Osteocyte (in vitro differentiated cells): ENCODE results near the gene SLCO1B1. TPM values are rescaled to one million over a fixed set of nuclear protein-coding genes. Genes with fewer than 3 reads are reported as not detected.

Experiments used
- DNase-seq: peaks from one replicate; pipeline ENCODE4 v3.0.0; 2021; ENCODE audit warnings: mixed read lengths; ENCODE audit not compliant: unreplicated experiment; ENCODE audit errors: extremely low spot score
- H3K27ac Mint-ChIP-seq: one replicate; pipeline ENCODE4 v1.8.0; 2021; ENCODE audit warnings: mild to moderate bottlenecking, mixed read lengths; ENCODE audit not compliant: unreplicated experiment
- H3K27me3 Mint-ChIP-seq: one replicate; pipeline ENCODE4 v1.8.0; 2021; ENCODE audit warnings: mixed read lengths; ENCODE audit not compliant: unreplicated experiment
- H3K36me3 Mint-ChIP-seq: one replicate; pipeline ENCODE4 v1.8.0; 2021; ENCODE audit warnings: mixed read lengths; ENCODE audit not compliant: unreplicated experiment
- H3K4me1 Mint-ChIP-seq: one replicate; pipeline ENCODE4 v1.8.0; 2021; ENCODE audit warnings: mixed read lengths; ENCODE audit not compliant: unreplicated experiment
- H3K4me3 Mint-ChIP-seq: one replicate; pipeline ENCODE4 v1.8.0; 2021; ENCODE audit warnings: mild to moderate bottlenecking, moderate library complexity, mixed read lengths; ENCODE audit not compliant: unreplicated experiment
- H3K9me3 Mint-ChIP-seq: one replicate; pipeline ENCODE4 v1.8.0; 2021; ENCODE audit warnings: mixed read lengths; ENCODE audit not compliant: unreplicated experiment
- CTCF ChIP-seq: fragments of 200-600 bp; sonication (generic); IDR thresholded peaks from 2 replicates; pipeline ENCODE4 v1.5.0; 2021; ENCODE audit warnings: antibody characterized with exemption, mild to moderate bottlenecking, moderate library complexity
- total RNA-seq: library from RNA; stranded (reverse); gene quantifications from 2 replicates; pipeline ENCODE4 v1.2.1, GENCODE V29; 2021

SLCO1B1 gene
- total RNA-seq, 1 donor from 2014 or later: not detected

GRCh38 chr12:21151184-21151583 lies 20.2 kb downstream of the SLCO1B1 start:
- no peaks in the 10 kb centered on the region for H3K4me1 Mint-ChIP-seq
- H3K27ac Mint-ChIP-seq: no peak overlapping the region
- peaks cover 27% of the 10 kb centered on the region for H3K27me3 Mint-ChIP-seq
- H3K9me3 Mint-ChIP-seq: no peaks in the 10 kb centered on the region
- H3K36me3 Mint-ChIP-seq: no peaks in the 10 kb centered on the region
- no peak for DNase-seq
- H3K4me3 Mint-ChIP-seq: no peak overlapping the region
- TF ChIP-seq CTCF: no peak

DNA sequence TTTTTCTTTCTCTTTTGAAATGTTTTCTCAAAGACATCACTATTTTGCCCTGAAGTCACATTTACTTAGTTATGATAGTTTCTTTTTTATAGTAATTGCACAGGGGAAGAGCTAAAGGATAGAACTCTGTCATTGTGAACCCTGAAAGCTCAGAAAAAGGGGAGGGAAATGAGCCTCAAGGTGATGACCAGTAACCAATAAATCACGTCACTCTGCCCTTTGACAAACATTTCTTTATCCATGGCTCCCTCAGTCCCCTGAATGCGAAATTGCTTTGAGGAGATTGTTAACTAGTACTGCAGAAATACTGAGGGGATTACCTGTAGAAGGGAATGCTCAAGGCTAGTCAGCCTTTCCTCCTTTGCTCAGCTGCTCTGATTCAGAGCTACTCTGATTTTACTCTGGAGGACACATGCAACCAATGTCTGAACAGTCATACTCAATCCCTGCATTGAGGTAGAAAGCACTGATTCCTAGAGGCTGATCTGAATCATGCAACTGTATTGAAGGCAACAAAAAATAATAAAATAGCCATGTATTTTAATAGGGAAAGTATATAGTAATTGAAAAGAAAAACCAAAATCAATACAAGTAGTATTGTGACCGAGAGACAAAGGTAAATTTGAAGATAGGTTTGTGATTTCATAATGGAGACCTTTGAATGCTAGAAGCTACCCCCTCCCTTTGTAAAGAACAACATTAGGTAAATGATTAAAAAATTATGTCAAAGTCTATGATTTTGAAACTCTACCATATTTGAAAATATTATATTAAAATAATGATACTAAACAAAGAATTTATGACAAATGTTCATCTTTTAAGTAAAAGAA lies 24.7 kb downstream of the SLCO1B1 start:
- H3K27me3 Mint-ChIP-seq: peaks cover 10% of the 10 kb centered on the region
- H3K4me1 Mint-ChIP-seq: no peaks in the 10 kb centered on the region
- no peak for DNase-seq
- no peak overlapping the region for H3K27ac Mint-ChIP-seq
- H3K36me3 Mint-ChIP-seq: no peaks in the 10 kb centered on the region
- no peak overlapping the region for H3K4me3 Mint-ChIP-seq
- H3K9me3 Mint-ChIP-seq: peaks cover 6% of the 10 kb centered on the region
- TF ChIP-seq CTCF: no peak

DNA sequence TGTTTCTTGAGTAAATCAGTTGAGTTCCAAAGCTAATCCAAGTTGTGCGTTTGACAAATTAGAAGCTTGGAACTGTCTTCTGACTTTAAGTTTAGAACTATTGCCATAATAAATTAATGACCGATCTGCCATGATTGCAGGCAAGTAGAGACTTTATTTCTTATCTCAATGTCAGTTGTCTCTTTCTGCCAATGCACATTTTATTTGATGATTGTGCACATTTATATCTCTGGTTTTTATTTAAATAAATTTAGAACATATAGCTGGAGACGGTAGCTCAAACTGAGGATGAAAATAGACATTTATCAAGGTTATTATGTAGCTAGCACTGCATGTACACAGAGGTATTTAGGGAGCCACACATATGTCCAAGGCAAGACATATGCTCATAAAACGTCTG lies 34.1 kb downstream of the SLCO1B1 start:
- H3K4me3 Mint-ChIP-seq: no peak overlapping the region
- peaks cover 3% of the 10 kb centered on the region for H3K36me3 Mint-ChIP-seq
- no peak overlapping the region for H3K27ac Mint-ChIP-seq
- no peak for TF ChIP-seq CTCF
- peaks cover 9% of the 10 kb centered on the region for H3K9me3 Mint-ChIP-seq
- DNase-seq: no peak
- no peaks in the 10 kb centered on the region for H3K4me1 Mint-ChIP-seq
- peaks cover 56% of the 10 kb centered on the region for H3K27me3 Mint-ChIP-seq

DNA sequence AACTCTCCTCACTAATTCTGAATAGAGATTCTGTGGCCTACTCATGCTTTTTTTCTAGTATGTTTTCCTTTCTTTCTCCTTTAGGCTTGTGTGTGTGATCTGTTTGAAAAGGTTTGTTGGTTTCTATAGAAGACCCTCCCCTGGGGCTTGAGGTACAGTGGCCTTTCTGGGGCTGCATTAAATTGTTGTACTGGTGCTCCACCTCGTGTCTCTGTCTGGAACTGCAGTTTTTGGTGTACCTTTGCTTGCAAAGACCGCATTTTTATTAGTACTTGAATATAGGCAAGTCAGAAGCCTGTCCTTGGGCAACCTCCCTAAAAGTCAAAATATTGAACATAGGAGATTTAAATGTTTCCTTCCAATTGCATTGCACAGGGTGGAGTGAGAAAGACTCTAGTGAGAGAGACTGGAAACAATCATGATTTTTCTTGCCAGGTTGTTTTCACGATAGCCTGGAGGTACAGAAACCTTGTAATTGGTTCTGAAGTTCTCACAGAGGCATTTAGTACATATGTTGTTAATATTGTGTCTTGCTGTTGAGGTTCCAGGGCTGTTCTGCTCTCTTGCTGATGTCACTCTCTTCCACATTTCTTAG lies 39.0 kb downstream of the SLCO1B1 start:
- peak; percentile 82 for TF ChIP-seq CTCF
- Mint-ChIP-seq H3K4me1 (no peaks in the 10 kb centered on the region), H3K27me3 (peaks cover 58% of the 10 kb centered on the region), H3K36me3 (peaks cover 3% of the 10 kb centered on the region), H3K9me3 (peaks cover 4% of the 10 kb centered on the region), H3K27ac (no peak overlapping the region), H3K4me3 (no peak overlapping the region)
- no peak for DNase-seq

DNA sequence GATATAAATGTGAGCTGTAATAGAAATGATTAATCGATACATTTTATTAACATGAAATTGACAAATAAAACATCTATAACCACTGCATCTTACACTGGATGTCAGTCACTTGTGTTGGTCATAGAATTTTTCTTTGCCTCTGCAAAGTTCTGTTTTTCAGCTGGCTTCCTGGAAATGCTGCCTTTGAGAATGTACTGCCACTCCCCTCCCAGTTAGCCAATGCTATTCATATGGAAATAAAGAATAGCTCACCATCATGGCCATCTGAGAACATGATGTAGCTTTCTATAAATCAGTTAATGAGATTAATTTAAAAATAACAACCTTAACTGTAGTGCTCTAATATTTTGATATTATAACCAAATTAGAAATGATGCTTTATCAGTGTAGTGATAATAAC lies 41.1 kb downstream of the SLCO1B1 start:
- H3K4me1 Mint-ChIP-seq: no peaks in the 10 kb centered on the region
- H3K9me3 Mint-ChIP-seq: peaks cover 4% of the 10 kb centered on the region
- DNase-seq: no peak
- H3K27me3 Mint-ChIP-seq: peaks cover 61% of the 10 kb centered on the region
- H3K4me3 Mint-ChIP-seq: no peak overlapping the region
- TF ChIP-seq CTCF: no peak
- peaks cover 3% of the 10 kb centered on the region for H3K36me3 Mint-ChIP-seq
- no peak overlapping the region for H3K27ac Mint-ChIP-seq
